H1 (cell line): Measurements from ENCODE around the gene DENND5B. TPM values are rescaled to one million over a fixed set of nuclear protein-coding genes. Genes with fewer than 3 reads are reported as not detected.

Source experiments
- CREB1 ChIP-seq: IDR thresholded peaks from 2 replicates; pipeline ENCODE4 v1.6.1; 2012; ENCODE audit warnings: inconsistent platforms
- GTF2F1 ChIP-seq: IDR thresholded peaks from 2 replicates; pipeline ENCODE4 v1.6.1; 2012; ENCODE audit warnings: low read depth, low read length, improper control_type of control experiment, borderline replicate concordance
- POLR2A ChIP-seq, 2 experiments: IDR thresholded peaks; 1 replicate in 1 of 2; 2 replicates in 1 of 2; pipeline ENCODE4 v1.6.1; 2011; ENCODE audit warnings: low read depth in 2 of 2, low read length in 2 of 2, mild to moderate bottlenecking in 2 of 2; ENCODE audit errors: control extremely low read depth in 1 of 2
- TAF1 ChIP-seq: IDR thresholded peaks from 2 replicates; pipeline ENCODE4 v1.6.1; 2011; ENCODE audit warnings: mild to moderate bottlenecking, low read depth, low read length
- polyA plus RNA-seq, 7 experiments: library from polyadenylated mRNA; depleted of rRNA in 3 of 7; stranded (reverse) in 5 of 7; unstranded in 2 of 7; fragments of >200 nt in 5 of 7; fragments of 200-250 nt in 2 of 7; gene quantifications; 1 replicate in 5 of 7; 2 replicates in 1 of 7; 4 replicates in 1 of 7; pipeline versions ENCODE4 v1.2.1 to v1.2.3, GENCODE V29; 2011 to 2013; ENCODE audit warnings: missing spikeins in 2 of 7, mixed read lengths in 2 of 7
- total RNA-seq: library from RNA; stranded (reverse); fragmentation: NEBNext Ultra II Directional; extraction: Animal tissue kit (Norgen Biotek cat#: 25700); gene quantifications from 2 replicates; pipeline ENCODE4 v1.2.1, GENCODE V29; 2021

Gene DENND5B
- total and polyA plus RNA-seq, 2 of the 8 experiments (the other 6 are each of a cell fraction or from before 2014, with no cell fraction given): 13.4 to 20.2 TPM

DNA sequence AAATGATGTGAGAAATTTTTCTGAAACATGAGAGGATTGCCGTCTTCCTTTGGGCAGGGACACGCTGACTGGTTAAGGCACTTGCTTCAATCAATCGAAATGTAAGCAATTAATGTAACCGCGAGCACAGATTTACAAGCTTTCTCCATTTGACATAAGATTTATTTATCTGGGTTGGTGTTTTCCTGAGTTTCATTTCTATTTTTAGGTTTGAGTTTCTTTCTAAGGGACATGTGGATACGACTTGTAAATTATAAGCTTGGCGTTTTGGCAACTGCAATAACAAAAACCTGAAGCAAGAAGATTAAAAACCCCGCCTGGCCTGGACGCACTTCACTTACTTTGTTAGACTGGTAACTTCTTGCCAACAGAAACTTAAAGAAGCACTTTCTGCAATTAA, 244.7 kb downstream of the DENND5B start (continued):
- TF ChIP-seq GTF2F1 (no peak), TAF1 (no peak), CREB1 (no peak), POLR2A (IDR thresholded peaks at IDR 0.05; ENCODE audit: control extremely low read depth in 1 of 2, low read depth in 2 of 2, low read length in 2 of 2) (no peak)
